Neural progenitor cell (in vitro differentiated cells): Measurements from ENCODE around the gene VMO1. TPM values are rescaled to one million over a fixed set of nuclear protein-coding genes. Genes with fewer than 3 reads are reported as not detected.

Experiments
- DNase-seq: peaks from one replicate; pipeline ENCODE4 v3.0.0-alpha.2; 2016; ENCODE audit warnings: low spot score
- H2AFZ ChIP-seq: fragments of 200-600 bp; sonication (generic); replicated peaks from 2 replicates; pipeline ENCODE4 v1.6.1; 2016; ENCODE audit warnings: antibody characterized with exemption
- H3F3A ChIP-seq: fragments of 200-600 bp; sonication (generic); 2 replicates; pipeline ENCODE4 v1.6.1; 2016; ENCODE audit warnings: antibody characterized with exemption, low read depth
- H3K27ac ChIP-seq: fragments of 200-600 bp; sonication (generic); 2 replicates; pipeline ENCODE4 v1.5.1; 2016; ENCODE audit warnings: mild to moderate bottlenecking
- H3K27me3 ChIP-seq: fragments of 200-600 bp; sonication (generic); 2 replicates; pipeline ENCODE4 v1.6.1; 2016; ENCODE audit warnings: mild to moderate bottlenecking, moderate library complexity
- H3K36me3 ChIP-seq: fragments of 200-600 bp; sonication (generic); 2 replicates; pipeline ENCODE4 v1.5.1; 2016
- H3K4me1 ChIP-seq: fragments of 200-600 bp; sonication (generic); 2 replicates; pipeline ENCODE4 v1.6.1; 2016; ENCODE audit warnings: mixed run types
- H3K4me2 ChIP-seq: fragments of 200-600 bp; sonication (generic); 2 replicates; pipeline ENCODE4 v1.6.1; 2016
- H3K4me3 ChIP-seq: fragments of 200-600 bp; sonication (generic); 2 replicates; pipeline ENCODE4 v1.5.1; 2016
- H3K79me2 ChIP-seq: fragments of 200-600 bp; sonication (generic); 2 replicates; pipeline ENCODE4 v1.6.1; 2016; ENCODE audit warnings: low read depth
- H3K9ac ChIP-seq: fragments of 200-600 bp; sonication (generic); 2 replicates; pipeline ENCODE4 v1.6.1; 2016
- H3K9me3 ChIP-seq: fragments of 200-600 bp; sonication (generic); 2 replicates; pipeline ENCODE4 v1.5.1; 2016; ENCODE audit warnings: low read depth
- H4K20me1 ChIP-seq: fragments of 200-600 bp; sonication (generic); 2 replicates; pipeline ENCODE4 v1.6.1; 2016; ENCODE audit warnings: low read depth
- H3K27ac Mint-ChIP-seq: 3 replicates; pipeline ENCODE4 v1.8.0; 2021; ENCODE audit warnings: mixed read lengths
- H3K27me3 Mint-ChIP-seq: 2 replicates; pipeline ENCODE4 v1.8.0; 2022; ENCODE audit warnings: low read depth, mild to moderate bottlenecking, inconsistent platforms, moderate library complexity, mixed read lengths; ENCODE audit not compliant: insufficient read depth
- H3K36me3 Mint-ChIP-seq: 3 replicates; pipeline ENCODE4 v1.8.0; 2021; ENCODE audit warnings: mixed read lengths
- H3K4me1 Mint-ChIP-seq: 3 replicates; pipeline ENCODE4 v1.8.0; 2021; ENCODE audit warnings: mixed read lengths
- H3K4me3 Mint-ChIP-seq: 3 replicates; pipeline ENCODE4 v1.8.0; 2021; ENCODE audit warnings: mild to moderate bottlenecking, moderate library complexity, mixed read lengths
- H3K9me3 Mint-ChIP-seq: 3 replicates; pipeline ENCODE4 v1.8.0; 2020; ENCODE audit warnings: mixed read lengths
- CTCF ChIP-seq: fragments of 200-600 bp; sonication (generic); IDR thresholded peaks from 2 replicates; pipeline ENCODE4 v1.5.1; 2017; ENCODE audit warnings: antibody characterized with exemption, mild to moderate bottlenecking
- EZH2 ChIP-seq: fragments of 200-600 bp; sonication (generic); IDR thresholded peaks from 2 replicates; pipeline ENCODE4 v1.6.1; 2017; ENCODE audit warnings: antibody characterized with exemption, mild to moderate bottlenecking, moderate library complexity
- EZH2phosphoT487 ChIP-seq: fragments of 200-600 bp; sonication (generic); IDR thresholded peaks from 2 replicates; pipeline ENCODE4 v1.6.1; 2017; ENCODE audit warnings: antibody characterized with exemption
- total RNA-seq: library from RNA; depleted of rRNA; stranded (reverse); fragments of >200 nt; gene quantifications from 2 replicates; pipeline ENCODE4 v1.2.3, GENCODE V29; 2015; ENCODE audit warnings: low replicate concordance

VMO1 gene
- total RNA-seq, 1 donor from 2014 or later: not detected

- Mint-ChIP-seq H3K4me3 (no peak overlapping the region), H3K4me1 (no peaks in the 10 kb centered on the region), H3K9me3 (no peaks in the 10 kb centered on the region), H3K27ac (no peak overlapping the region), H3K36me3 (peaks cover 8% of the 10 kb centered on the region), H3K27me3 (no peaks in the 10 kb centered on the region)
- no peaks in the 10 kb centered on the region for H3K36me3 ChIP-seq
- H3K27ac ChIP-seq: no peak overlapping the region
- H3K4me1 ChIP-seq: no peaks in the 10 kb centered on the region
- no peak overlapping the region for H3K9ac ChIP-seq
- no peaks in the 10 kb centered on the region for H3K79me2 ChIP-seq
- TF ChIP-seq EZH2: no peak
- no peak for TF ChIP-seq CTCF
- no peak for TF ChIP-seq EZH2phosphoT487
- no peak for DNase-seq
- H3K9me3 ChIP-seq: no peaks in the 10 kb centered on the region
- H3K4me2 ChIP-seq: no peak overlapping the region
- no peaks in the 10 kb centered on the region for H4K20me1 ChIP-seq
- no peaks in the 10 kb centered on the region for H3K27me3 ChIP-seq
- H2AFZ ChIP-seq: no peak overlapping the region
- no peak overlapping the region for H3K4me3 ChIP-seq
- peaks cover 6% of the 10 kb centered on the region for H3F3A ChIP-seq
Observed at GRCh38 chr17:4822835-4823234, 36.7 kb upstream of the VMO1 start.

GRCh38 chr17:4818276-4818675 lies 32.1 kb upstream of the VMO1 start:
- TF ChIP-seq CTCF (no peak), EZH2 (no peak), EZH2phosphoT487 (no peak)
- no peaks in the 10 kb centered on the region for H3K4me1 ChIP-seq
- no peaks in the 10 kb centered on the region for H3K36me3 ChIP-seq
- no peak overlapping the region for H3K4me3 ChIP-seq
- Mint-ChIP-seq H3K4me1 (no peaks in the 10 kb centered on the region), H3K36me3 (peaks cover 10% of the 10 kb centered on the region), H3K9me3 (peaks cover 2% of the 10 kb centered on the region), H3K27ac (no peak overlapping the region), H3K27me3 (peaks cover 3% of the 10 kb centered on the region), H3K4me3 (no peak overlapping the region)
- DNase-seq: no peak
- no peak overlapping the region for H3K4me2 ChIP-seq
- no peaks in the 10 kb centered on the region for H3K9me3 ChIP-seq
- no peaks in the 10 kb centered on the region for H4K20me1 ChIP-seq
- H3K27ac ChIP-seq: no peak overlapping the region
- H3K79me2 ChIP-seq: no peaks in the 10 kb centered on the region
- H2AFZ ChIP-seq: no peak overlapping the region
- H3F3A ChIP-seq: no peaks in the 10 kb centered on the region
- H3K27me3 ChIP-seq: no peaks in the 10 kb centered on the region
- H3K9ac ChIP-seq: no peak overlapping the region

- Mint-ChIP-seq H3K27me3 (peaks cover 3% of the 10 kb centered on the region), H3K4me3 (no peak overlapping the region), H3K27ac (no peak overlapping the region), H3K4me1 (no peaks in the 10 kb centered on the region), H3K9me3 (peaks cover 2% of the 10 kb centered on the region), H3K36me3 (peaks cover 10% of the 10 kb centered on the region)
- H3K9me3 ChIP-seq: no peaks in the 10 kb centered on the region
- DNase-seq: no peak
- no peaks in the 10 kb centered on the region for H4K20me1 ChIP-seq
- H3K79me2 ChIP-seq: no peaks in the 10 kb centered on the region
- no peak overlapping the region for H3K4me3 ChIP-seq
- H3K27me3 ChIP-seq: no peaks in the 10 kb centered on the region
- H3K4me1 ChIP-seq: no peaks in the 10 kb centered on the region
- no peaks in the 10 kb centered on the region for H3K36me3 ChIP-seq
- no peak overlapping the region for H2AFZ ChIP-seq
- TF ChIP-seq CTCF: no peak
- TF ChIP-seq EZH2: no peak
- TF ChIP-seq EZH2phosphoT487: no peak
- H3K4me2 ChIP-seq: no peak overlapping the region
- H3K9ac ChIP-seq: no peak overlapping the region
- no peak overlapping the region for H3K27ac ChIP-seq
- H3F3A ChIP-seq: no peaks in the 10 kb centered on the region
Observed at GRCh38 chr17:4816826-4817225, 30.7 kb upstream of the VMO1 start.
